RWPE2 (cell line): ENCODE data around the gene RPL7A.

Experiments
- ATAC-seq: fragments of 200-7000 bp; cut with Tn5 transposase; 3 replicates; pipeline ENCODE4 v1.9.1; 2021; ENCODE audit warnings: low read depth
- DNase-seq: peaks from one replicate; pipeline ENCODE4 v3.0.0-alpha.2; 2020; ENCODE audit warnings: low spot score
- H3K27ac ChIP-seq: fragments of 450-650 bp; 2 replicates; pipeline ENCODE4 v1.5.1; 2017; ENCODE audit warnings: mild to moderate bottlenecking; ENCODE audit not compliant: poor library complexity, severe bottlenecking
- H3K27me3 ChIP-seq: fragments of 250-450 bp; sonication (Bioruptor Pico); 2 replicates; pipeline ENCODE4 v1.5.1; 2021; ENCODE audit warnings: mild to moderate bottlenecking, moderate library complexity; ENCODE audit not compliant: insufficient read depth, poor library complexity, severe bottlenecking
- H3K36me3 ChIP-seq: fragments of 250-450 bp; sonication (Bioruptor Pico); 2 replicates; pipeline ENCODE4 v1.5.1; 2020; ENCODE audit warnings: low read depth, mild to moderate bottlenecking, moderate library complexity
- H3K4me1 ChIP-seq: fragments of 250-450 bp; sonication (Bioruptor Pico); 2 replicates; pipeline ENCODE4 v1.5.1; 2021; ENCODE audit warnings: mild to moderate bottlenecking, moderate library complexity; ENCODE audit not compliant: insufficient read depth, poor library complexity, severe bottlenecking
- H3K4me3 ChIP-seq: fragments of 250-450 bp; sonication (Bioruptor Pico); 2 replicates; pipeline ENCODE4 v1.5.1; 2021; ENCODE audit warnings: mild to moderate bottlenecking, moderate library complexity; ENCODE audit not compliant: severe bottlenecking
- H3K9me3 ChIP-seq: fragments of 250-450 bp; sonication (Bioruptor Pico); 2 replicates; pipeline ENCODE4 v1.5.1; 2021; ENCODE audit warnings: mild to moderate bottlenecking, moderate library complexity; ENCODE audit not compliant: severe bottlenecking
- CTCF ChIP-seq: fragments of 450-650 bp; IDR thresholded peaks from one replicate; pipeline ENCODE4 v1.5.1; 2017; ENCODE audit warnings: mild to moderate bottlenecking, moderate library complexity; ENCODE audit not compliant: poor library complexity, severe bottlenecking

The RPL7A gene

DNA sequence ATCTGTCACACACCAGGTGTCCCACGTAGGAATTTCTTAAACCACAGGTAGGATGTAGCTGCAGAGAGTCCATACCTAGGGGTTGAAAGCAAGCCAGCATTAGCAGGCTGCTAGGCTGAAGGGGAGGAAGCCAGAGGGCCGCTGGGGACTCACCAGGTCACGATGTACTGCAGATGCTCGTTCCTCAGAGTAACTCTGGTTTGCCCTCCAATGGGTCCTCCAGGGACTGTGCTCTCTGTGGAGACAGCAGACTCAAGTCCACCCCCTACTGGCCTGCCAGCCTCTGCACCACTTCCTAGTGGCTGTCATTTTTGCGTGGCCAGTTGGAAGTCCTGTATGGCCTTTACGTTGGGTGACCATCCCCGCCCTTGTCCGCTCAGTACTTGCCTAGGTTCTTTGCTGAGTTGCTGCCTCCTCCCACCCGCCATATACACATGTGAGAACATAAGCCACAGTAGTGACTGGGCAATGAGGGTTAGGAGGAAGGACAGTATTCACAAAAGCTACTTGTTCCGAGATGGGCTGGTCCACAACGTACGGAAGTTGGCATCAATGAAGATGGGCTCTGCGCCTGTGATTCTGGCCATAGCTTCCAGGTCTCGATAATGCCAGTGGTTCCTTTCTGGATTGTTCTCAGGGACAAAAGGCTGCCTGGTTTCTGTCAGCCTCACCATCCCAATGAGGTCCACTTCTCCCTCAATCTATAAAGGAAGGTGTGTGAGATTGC, 4.1 kb downstream of the RPL7A start:
- no peak for DNase-seq

GRCh38 chr9:133352635-133353340, 4.8 kb downstream of the RPL7A start:
- no peak for TF ChIP-seq CTCF
- H3K36me3 ChIP-seq, result peaks cover 67% of the 10 kb centered on the region
- no peak overlapping the region for H3K4me3 ChIP-seq
- no peaks in the 10 kb centered on the region for H3K9me3 ChIP-seq
- peak overlapping the region; percentile 5 for H3K27ac ChIP-seq
- H3K27me3 ChIP-seq, result no peaks in the 10 kb centered on the region
- peaks cover 7% of the 10 kb centered on the region for H3K4me1 ChIP-seq
- DNase-seq, result no peak
- ATAC-seq, result no peak

More for the DNA sequence above, 4.1 kb downstream of the RPL7A start:
- Histone ChIP-seq H3K9me3 (no peaks in the 10 kb centered on the region), H3K4me3 (no peak overlapping the region), H3K36me3 (peaks cover 63% of the 10 kb centered on the region), H3K4me1 (peaks cover 7% of the 10 kb centered on the region), H3K27ac (peak overlapping the region; percentile 93), H3K27me3 (no peaks in the 10 kb centered on the region)
- ATAC-seq, result peak; percentile 11; the same call in 1 of the 3 replicates
- peak; percentile 52 for TF ChIP-seq CTCF

GRCh38 chr9:133353548-133353947, 5.5 kb downstream of the RPL7A start:
- Histone ChIP-seq H3K4me3 (no peak overlapping the region), H3K9me3 (no peaks in the 10 kb centered on the region), H3K27ac (peak overlapping the region; percentile 5), H3K36me3 (peaks cover 71% of the 10 kb centered on the region), H3K4me1 (peaks cover 7% of the 10 kb centered on the region), H3K27me3 (no peaks in the 10 kb centered on the region)
- DNase-seq, result no peak
- peak; percentile 1; the same call in 1 of the 3 replicates for ATAC-seq
- TF ChIP-seq CTCF, result no peak

DNA sequence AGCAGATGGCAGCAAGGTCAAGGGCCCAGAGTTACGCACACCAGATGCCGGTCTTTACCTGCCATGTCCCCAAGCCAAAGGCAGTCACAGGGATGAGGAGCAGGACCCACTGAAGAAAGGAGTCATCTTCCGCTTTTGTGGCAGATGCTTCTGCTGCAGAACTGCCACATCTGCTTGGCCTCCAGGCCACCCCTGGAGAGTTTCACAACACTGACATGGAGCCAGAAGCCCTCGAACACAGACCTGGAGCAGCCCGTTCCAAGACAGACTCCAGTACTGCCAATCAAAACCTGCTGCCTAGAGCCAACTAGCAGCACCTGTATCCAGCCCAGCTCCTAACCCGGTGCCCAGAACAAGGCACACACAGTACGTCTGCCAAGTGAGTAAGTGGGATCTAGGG, 6.7 kb downstream of the RPL7A start:
- Histone ChIP-seq H3K36me3 (peaks cover 71% of the 10 kb centered on the region), H3K27me3 (no peaks in the 10 kb centered on the region), H3K4me1 (peaks cover under 1% of the 10 kb centered on the region), H3K4me3 (no peak overlapping the region), H3K27ac (no peak overlapping the region), H3K9me3 (no peaks in the 10 kb centered on the region)
- ATAC-seq (no peak), DNase-seq (no peak)
- no peak for TF ChIP-seq CTCF

GRCh38 chr9:133355881-133356357, 7.9 kb downstream of the RPL7A start:
- Histone ChIP-seq H3K27me3 (no peaks in the 10 kb centered on the region), H3K36me3 (peaks cover 71% of the 10 kb centered on the region), H3K9me3 (no peaks in the 10 kb centered on the region), H3K27ac (peak overlapping the region; percentile 51), H3K4me3 (peak overlapping the region; percentile 46), H3K4me1 (no peaks in the 10 kb centered on the region)
- TF ChIP-seq CTCF, result no peak
- peak; percentile 0; the same call in 1 of the 3 replicates for ATAC-seq
- DNase-seq, result no peak
